Loucy (cell line): ENCODE measurements around the gene UBLCP1.

Source experiments
- CTCF ChIP-seq: fragments of 200-600 bp; sonication (generic); conservative IDR thresholded peaks from 2 replicates; pipeline ENCODE4 v1.5.1; 2014; ENCODE audit warnings: mild to moderate bottlenecking, antibody characterized with exemption, low read length
- EZH2phosphoT487 ChIP-seq: fragments of 200-600 bp; IDR thresholded peaks from 2 replicates; pipeline ENCODE4 v1.6.1; 2018; ENCODE audit warnings: antibody characterized with exemption, mild to moderate bottlenecking, moderate library complexity, borderline replicate concordance

GRCh38 chr5:159257007-159257406 is 6.1 kb upstream of the UBLCP1 start:
- no peak for TF ChIP-seq CTCF
- TF ChIP-seq EZH2phosphoT487 = no peak
